ENCODE results near the gene PRR18. TPM values are rescaled to one million over a fixed set of nuclear protein-coding genes. Genes with fewer than 3 reads are reported as not detected.

Gene PRR18
- total RNA-seq, 3 donors from 2014 or later (not counting 1 experiment from before 2014, with no cell fraction given) = not detected

DNA sequence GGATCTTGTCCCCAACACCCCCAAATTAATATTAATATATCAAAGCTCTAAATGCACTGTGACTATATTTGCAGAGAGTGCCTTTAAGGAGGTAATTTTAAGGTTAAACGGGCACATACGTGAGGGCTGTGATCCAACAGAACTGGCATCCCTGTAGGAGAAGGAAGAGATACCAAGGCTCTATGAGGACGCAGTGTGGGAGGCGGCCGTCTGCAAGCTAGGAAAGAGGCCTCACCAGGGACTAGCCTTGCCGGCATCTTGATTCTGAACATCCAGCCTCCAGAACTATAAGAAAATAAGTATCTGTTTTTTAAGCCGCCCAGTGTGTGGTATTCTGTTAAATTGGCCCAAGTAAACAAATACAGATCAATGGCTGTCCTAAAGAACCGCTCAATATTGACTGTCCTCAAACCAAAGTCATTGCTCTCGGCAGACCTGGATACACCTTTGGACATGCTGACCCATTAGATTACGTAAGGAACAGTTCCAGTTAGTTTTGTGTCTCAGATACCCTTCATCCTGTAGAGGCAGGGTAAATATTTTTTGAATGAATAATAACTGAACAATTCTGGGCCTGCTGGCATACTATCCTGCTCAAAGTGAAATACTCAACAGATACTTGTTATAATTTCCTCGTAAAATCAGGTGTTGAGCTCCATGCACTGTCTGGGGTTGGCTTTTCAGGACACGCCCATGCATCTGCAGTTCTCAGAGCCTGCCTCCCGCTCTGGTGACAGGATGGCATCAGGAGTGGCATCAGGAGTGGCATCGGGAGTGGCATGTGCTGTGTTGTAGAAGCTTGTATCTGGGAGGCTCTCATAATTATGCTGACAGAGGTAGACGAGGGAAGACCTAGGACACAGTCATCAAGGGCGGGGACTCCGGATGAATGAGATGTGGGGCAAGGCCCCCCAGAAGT is 6.3 kb downstream of the PRR18 start:
- Histone ChIP-seq H3K4me3 (ENCODE audit: low read length) (no peak overlapping the region), H3K36me3 (ENCODE audit: control insufficient read depth, insufficient read depth, low read length) (no peaks in the 10 kb centered on the region), H3K27me3 (ENCODE audit: control insufficient read depth, insufficient read depth, low read length) (peaks cover 10% of the 10 kb centered on the region), H3K4me1 (ENCODE audit: control insufficient read depth, insufficient read depth, low read length) (peaks cover 3% of the 10 kb centered on the region), H3K9me3 (ENCODE audit: control insufficient read depth, insufficient read depth, low read length) (no peaks in the 10 kb centered on the region), H3K27ac (ENCODE audit: low read length) (no peak overlapping the region)
- TF ChIP-seq, protein P1, sequence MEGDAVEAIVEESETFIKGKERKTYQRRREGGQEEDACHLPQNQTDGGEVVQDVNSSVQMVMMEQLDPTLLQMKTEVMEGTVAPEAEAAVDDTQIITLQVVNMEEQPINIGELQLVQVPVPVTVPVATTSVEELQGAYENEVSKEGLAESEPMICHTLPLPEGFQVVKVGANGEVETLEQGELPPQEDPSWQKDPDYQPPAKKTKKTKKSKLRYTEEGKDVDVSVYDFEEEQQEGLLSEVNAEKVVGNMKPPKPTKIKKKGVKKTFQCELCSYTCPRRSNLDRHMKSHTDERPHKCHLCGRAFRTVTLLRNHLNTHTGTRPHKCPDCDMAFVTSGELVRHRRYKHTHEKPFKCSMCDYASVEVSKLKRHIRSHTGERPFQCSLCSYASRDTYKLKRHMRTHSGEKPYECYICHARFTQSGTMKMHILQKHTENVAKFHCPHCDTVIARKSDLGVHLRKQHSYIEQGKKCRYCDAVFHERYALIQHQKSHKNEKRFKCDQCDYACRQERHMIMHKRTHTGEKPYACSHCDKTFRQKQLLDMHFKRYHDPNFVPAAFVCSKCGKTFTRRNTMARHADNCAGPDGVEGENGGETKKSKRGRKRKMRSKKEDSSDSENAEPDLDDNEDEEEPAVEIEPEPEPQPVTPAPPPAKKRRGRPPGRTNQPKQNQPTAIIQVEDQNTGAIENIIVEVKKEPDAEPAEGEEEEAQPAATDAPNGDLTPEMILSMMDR (IDR thresholded peaks at IDR 0.05) = no peak
- intact Hi-C loops (cut with micrococcal nuclease) = no loop called here
- ATAC-seq (no peak), DNase-seq (no peak)
- Mint-ChIP-seq H3K9me3 (no peaks in the 10 kb centered on the region), H3K36me3 (no peaks in the 10 kb centered on the region), H3K4me1 (peaks cover 0 to 4% of the 10 kb centered on the region in 2 donors), H3K4me3 (no peak overlapping the region), H3K27ac (no peak overlapping the region), H3K27me3 (ENCODE audit: low read depth in 2 of 2) (peaks cover 45 to 60% of the 10 kb centered on the region in 2 donors)
- 91% methylated on average over 17 of the region's 17 CpGs for WGBS (ENCODE audit: insufficient coverage)

DNA sequence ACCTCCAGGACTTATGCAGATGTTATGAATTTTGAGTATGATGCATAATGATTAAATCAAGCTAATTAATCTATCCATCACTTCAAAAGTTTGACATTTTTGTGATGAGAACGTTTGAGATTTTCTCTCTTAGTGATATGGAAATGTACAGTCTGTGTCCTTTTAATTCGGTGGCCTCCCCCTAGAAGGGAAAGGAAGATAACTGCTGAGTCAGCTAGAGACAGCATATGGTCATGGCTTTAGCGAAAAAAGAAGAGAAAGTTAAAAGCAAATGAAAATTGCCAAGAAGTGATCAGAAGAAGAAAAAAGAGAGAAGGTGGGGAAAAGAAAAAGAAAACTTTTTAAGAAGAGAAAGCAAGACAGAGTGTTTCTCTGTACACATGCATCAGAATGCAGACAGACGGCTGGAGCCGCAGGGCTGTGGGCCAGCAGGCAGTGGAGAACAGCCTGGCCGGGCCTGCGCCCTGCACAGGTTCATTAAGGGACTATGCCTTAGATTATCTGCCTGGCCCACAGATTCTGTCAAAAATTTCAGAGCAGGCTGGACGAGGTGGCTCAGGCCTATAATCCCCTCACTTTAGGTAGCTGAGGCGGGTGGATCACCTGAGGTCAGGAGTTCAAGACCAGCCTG is 7.7 kb downstream of the PRR18 start:
- Histone ChIP-seq H3K4me1 (ENCODE audit: control insufficient read depth, insufficient read depth, low read length) (no peaks in the 10 kb centered on the region), H3K27me3 (ENCODE audit: control insufficient read depth, insufficient read depth, low read length) (peaks cover 2% of the 10 kb centered on the region), H3K27ac (ENCODE audit: low read length) (no peak overlapping the region), H3K4me3 (ENCODE audit: low read length) (no peak overlapping the region), H3K9me3 (ENCODE audit: control insufficient read depth, insufficient read depth, low read length) (no peaks in the 10 kb centered on the region), H3K36me3 (ENCODE audit: control insufficient read depth, insufficient read depth, low read length) (no peaks in the 10 kb centered on the region)
- H3K9me3 Mint-ChIP-seq = no peaks in the 10 kb centered on the region
- 94% methylated on average over 9 of the region's 9 CpGs for WGBS (ENCODE audit: insufficient coverage)
- DNase-seq = no peak
- no peaks in the 10 kb centered on the region for H3K4me1 Mint-ChIP-seq
- no peak overlapping the region for H3K27ac Mint-ChIP-seq
- no peak overlapping the region for H3K4me3 Mint-ChIP-seq
- H3K27me3 Mint-ChIP-seq (ENCODE audit: low read depth in 2 of 2) = peaks cover 43 to 59% of the 10 kb centered on the region in 2 donors
- no peaks in the 10 kb centered on the region for H3K36me3 Mint-ChIP-seq
- no peak for ATAC-seq
- intact Hi-C loops (cut with micrococcal nuclease) = no loop called here
- TF ChIP-seq, protein P1 (IDR thresholded peaks at IDR 0.05) = no peak

DNA sequence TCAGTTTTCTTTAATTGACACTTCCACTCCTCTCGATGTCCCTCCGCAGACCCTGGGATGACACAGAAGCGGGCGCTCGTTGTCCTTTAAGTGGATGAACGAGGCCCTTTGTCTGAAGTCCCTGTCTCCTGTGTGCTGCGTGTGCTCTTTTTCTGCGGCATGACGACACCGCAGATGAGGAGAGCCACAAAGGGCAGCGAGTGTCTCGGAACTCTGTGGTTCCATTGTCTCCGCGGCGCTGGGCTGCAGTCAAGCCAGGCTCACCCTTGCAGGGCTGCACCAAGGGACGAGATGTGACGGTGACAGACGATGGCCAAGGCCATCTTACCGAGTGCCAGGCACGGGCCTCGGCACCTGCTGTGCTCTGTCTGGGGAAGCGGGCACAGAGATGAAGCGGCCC is 10.6 kb downstream of the PRR18 start:
- DNase-seq = no peak
- ATAC-seq = no peak
- Histone ChIP-seq H3K36me3 (ENCODE audit: control insufficient read depth, insufficient read depth, low read length) (no peaks in the 10 kb centered on the region), H3K27me3 (ENCODE audit: control insufficient read depth, insufficient read depth, low read length) (no peaks in the 10 kb centered on the region), H3K9me3 (ENCODE audit: control insufficient read depth, insufficient read depth, low read length) (no peaks in the 10 kb centered on the region), H3K27ac (ENCODE audit: low read length) (no peak overlapping the region), H3K4me1 (ENCODE audit: control insufficient read depth, insufficient read depth, low read length) (no peaks in the 10 kb centered on the region), H3K4me3 (ENCODE audit: low read length) (no peak overlapping the region)
- intact Hi-C loops (cut with micrococcal nuclease) = no loop called here
- WGBS (ENCODE audit: insufficient coverage) = 95% methylated on average over 23 of the region's 23 CpGs
- TF ChIP-seq, protein P1 (IDR thresholded peaks at IDR 0.05) = no peak
- Mint-ChIP-seq H3K36me3 (no peaks in the 10 kb centered on the region), H3K27me3 (ENCODE audit: low read depth in 2 of 2) (peaks cover 36 to 49% of the 10 kb centered on the region in 2 donors), H3K4me3 (no peak overlapping the region), H3K27ac (no peak overlapping the region), H3K4me1 (no peaks in the 10 kb centered on the region), H3K9me3 (no peaks in the 10 kb centered on the region)
